ENCODE data around the gene MMRN1. TPM values are rescaled to one million over a fixed set of nuclear protein-coding genes. Genes with fewer than 3 reads are reported as not detected.
A peak's percentile ranks its signal among the peaks of the same experiment; 100 is the strongest.

Gene MMRN1
- total RNA-seq, 2 donors from 2014 or later: not detected

DNA sequence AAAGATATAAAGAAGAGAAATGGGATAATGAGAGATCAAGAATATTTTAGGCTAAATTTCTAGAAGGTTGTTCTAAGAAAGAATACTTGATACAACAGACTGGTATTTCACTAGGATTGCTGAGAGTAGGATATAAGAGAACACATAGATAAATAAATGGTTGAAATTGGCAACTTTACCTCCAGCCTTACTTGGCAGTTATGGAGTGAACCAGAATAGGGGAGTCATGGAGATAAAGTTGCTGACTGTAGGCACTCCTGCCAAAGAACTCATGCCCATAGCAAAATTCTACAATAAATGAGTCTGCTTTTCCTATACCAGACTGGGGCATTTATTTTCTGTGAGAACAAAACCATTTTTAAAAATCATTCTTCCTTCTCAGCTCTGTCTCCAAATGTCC lies 26.4 kb upstream of the MMRN1 start:
- TF ChIP-seq, protein P1, sequence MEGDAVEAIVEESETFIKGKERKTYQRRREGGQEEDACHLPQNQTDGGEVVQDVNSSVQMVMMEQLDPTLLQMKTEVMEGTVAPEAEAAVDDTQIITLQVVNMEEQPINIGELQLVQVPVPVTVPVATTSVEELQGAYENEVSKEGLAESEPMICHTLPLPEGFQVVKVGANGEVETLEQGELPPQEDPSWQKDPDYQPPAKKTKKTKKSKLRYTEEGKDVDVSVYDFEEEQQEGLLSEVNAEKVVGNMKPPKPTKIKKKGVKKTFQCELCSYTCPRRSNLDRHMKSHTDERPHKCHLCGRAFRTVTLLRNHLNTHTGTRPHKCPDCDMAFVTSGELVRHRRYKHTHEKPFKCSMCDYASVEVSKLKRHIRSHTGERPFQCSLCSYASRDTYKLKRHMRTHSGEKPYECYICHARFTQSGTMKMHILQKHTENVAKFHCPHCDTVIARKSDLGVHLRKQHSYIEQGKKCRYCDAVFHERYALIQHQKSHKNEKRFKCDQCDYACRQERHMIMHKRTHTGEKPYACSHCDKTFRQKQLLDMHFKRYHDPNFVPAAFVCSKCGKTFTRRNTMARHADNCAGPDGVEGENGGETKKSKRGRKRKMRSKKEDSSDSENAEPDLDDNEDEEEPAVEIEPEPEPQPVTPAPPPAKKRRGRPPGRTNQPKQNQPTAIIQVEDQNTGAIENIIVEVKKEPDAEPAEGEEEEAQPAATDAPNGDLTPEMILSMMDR (conservative IDR thresholded peaks at IDR 0.05): no peak
- H3K4me1 Mint-ChIP-seq: peaks cover 5% of the 10 kb centered on the region
- DNase-seq: no peak
- no peaks in the 10 kb centered on the region for H3K9me3 ChIP-seq (ENCODE audit: control insufficient read depth, low read length)
- H3K27me3 ChIP-seq (ENCODE audit: control insufficient read depth, insufficient read depth, low read length, poor library complexity, severe bottlenecking): no peaks in the 10 kb centered on the region
- H3K27me3 Mint-ChIP-seq (ENCODE audit: insufficient read depth): no peaks in the 10 kb centered on the region
- no peaks in the 10 kb centered on the region for H3K4me1 ChIP-seq (ENCODE audit: control insufficient read depth, insufficient read depth, low read length)
- no peaks in the 10 kb centered on the region for H3K36me3 Mint-ChIP-seq (ENCODE audit: low read depth)
- no peak overlapping the region for H3K27ac Mint-ChIP-seq
- H3K4me3 ChIP-seq (ENCODE audit: low read length): no peak overlapping the region
- H3K9me3 Mint-ChIP-seq: peaks cover 9% of the 10 kb centered on the region
- no peaks in the 10 kb centered on the region for H3K36me3 ChIP-seq (ENCODE audit: control insufficient read depth, insufficient read depth, low read length)
- no peak overlapping the region for H3K4me3 Mint-ChIP-seq
- no peak overlapping the region for H3K27ac ChIP-seq (ENCODE audit: low read depth, low read length)
- H3K9ac ChIP-seq (ENCODE audit: extremely low read depth, low read length, poor library complexity, severe bottlenecking): no peak overlapping the region

DNA sequence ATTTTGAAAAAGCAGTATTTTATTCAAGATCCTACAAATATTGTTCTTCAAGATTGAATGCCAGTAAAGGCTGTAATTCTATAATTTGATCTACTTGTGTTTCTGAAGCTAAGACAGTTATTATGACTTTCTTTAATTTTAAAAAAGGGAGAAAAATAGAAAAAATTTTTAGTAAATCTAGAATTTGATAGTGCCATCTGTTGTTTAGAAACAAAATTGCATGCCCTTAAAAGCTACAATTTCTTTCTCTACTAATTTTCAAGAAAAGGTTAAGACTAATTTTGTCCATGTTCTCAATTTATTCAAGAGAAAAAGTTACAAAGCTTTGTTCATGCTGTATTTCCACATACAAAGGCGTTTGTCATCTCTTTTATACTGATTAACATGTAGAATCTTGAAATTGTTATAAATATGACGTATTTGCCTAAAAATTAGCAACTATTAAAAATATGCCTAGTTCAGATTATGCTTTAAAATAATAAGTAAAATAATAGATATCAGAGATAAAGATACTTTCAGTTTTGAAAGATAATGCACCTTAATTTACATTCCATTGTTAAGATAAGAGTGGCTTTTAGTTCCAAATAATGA lies 25.6 kb upstream of the MMRN1 start:
- no peak for DNase-seq
- no peak overlapping the region for H3K4me3 ChIP-seq (ENCODE audit: low read length)
- H3K27ac ChIP-seq (ENCODE audit: low read depth, low read length): no peak overlapping the region
- H3K27me3 ChIP-seq (ENCODE audit: control insufficient read depth, insufficient read depth, low read length, poor library complexity, severe bottlenecking): no peaks in the 10 kb centered on the region
- no peak overlapping the region for H3K9ac ChIP-seq (ENCODE audit: extremely low read depth, low read length, poor library complexity, severe bottlenecking)
- Mint-ChIP-seq H3K9me3 (peaks cover 9% of the 10 kb centered on the region), H3K4me3 (no peak overlapping the region), H3K27me3 (ENCODE audit: insufficient read depth) (no peaks in the 10 kb centered on the region), H3K27ac (no peak overlapping the region), H3K36me3 (ENCODE audit: low read depth) (no peaks in the 10 kb centered on the region), H3K4me1 (peaks cover 5% of the 10 kb centered on the region)
- 17% methylated on average over 1 of the region's 2 CpGs; no CpG with 5 or more reads in 1 of the 2 experiments for WGBS, 2 experiments (ENCODE audit: insufficient coverage in 1 of 2, insufficient read length in 1 of 2)
- no peaks in the 10 kb centered on the region for H3K4me1 ChIP-seq (ENCODE audit: control insufficient read depth, insufficient read depth, low read length)
- H3K9me3 ChIP-seq (ENCODE audit: control insufficient read depth, low read length): no peaks in the 10 kb centered on the region
- H3K36me3 ChIP-seq (ENCODE audit: control insufficient read depth, insufficient read depth, low read length): no peaks in the 10 kb centered on the region
- TF ChIP-seq, protein P1 (conservative IDR thresholded peaks at IDR 0.05): peak; percentile 74

DNA sequence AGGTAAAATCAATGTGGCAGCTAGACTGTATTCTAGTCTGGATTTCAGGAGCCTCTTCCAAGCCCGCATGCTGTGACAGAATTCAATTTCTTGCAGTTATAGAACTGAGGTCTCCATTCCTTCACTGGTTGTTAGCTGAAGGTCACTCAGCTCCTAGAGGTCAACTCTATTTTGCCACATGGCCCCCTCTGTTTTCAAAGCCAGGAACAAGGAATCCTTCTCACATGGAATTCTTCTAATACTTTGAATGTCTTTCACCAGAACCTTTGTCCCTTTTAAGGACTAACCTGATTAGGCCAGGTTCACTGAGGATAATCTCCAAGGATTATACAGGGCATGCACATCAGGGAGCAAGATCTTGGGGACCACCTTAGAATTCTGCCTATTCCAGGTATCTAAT lies 23.4 kb upstream of the MMRN1 start:
- Histone ChIP-seq H3K27me3 (ENCODE audit: control insufficient read depth, insufficient read depth, low read length, poor library complexity, severe bottlenecking) (no peaks in the 10 kb centered on the region), H3K36me3 (ENCODE audit: control insufficient read depth, insufficient read depth, low read length) (no peaks in the 10 kb centered on the region), H3K27ac (ENCODE audit: low read depth, low read length) (no peak overlapping the region), H3K9me3 (ENCODE audit: control insufficient read depth, low read length) (no peaks in the 10 kb centered on the region), H3K4me3 (ENCODE audit: low read length) (no peak overlapping the region), H3K9ac (ENCODE audit: extremely low read depth, low read length, poor library complexity, severe bottlenecking) (no peak overlapping the region), H3K4me1 (ENCODE audit: control insufficient read depth, insufficient read depth, low read length) (no peaks in the 10 kb centered on the region)
- H3K4me1 Mint-ChIP-seq: peaks cover 5% of the 10 kb centered on the region
- no peak for DNase-seq
- 92 to 100% methylated on average over 1 of the region's 1 CpG for WGBS, 2 experiments (ENCODE audit: insufficient coverage in 1 of 2, insufficient read length in 1 of 2)
- TF ChIP-seq, protein P1 (conservative IDR thresholded peaks at IDR 0.05): no peak
- H3K36me3 Mint-ChIP-seq (ENCODE audit: low read depth): no peaks in the 10 kb centered on the region
- H3K27ac Mint-ChIP-seq: no peak overlapping the region
- peaks cover 7% of the 10 kb centered on the region for H3K9me3 Mint-ChIP-seq
- no peak overlapping the region for H3K4me3 Mint-ChIP-seq
- H3K27me3 Mint-ChIP-seq (ENCODE audit: insufficient read depth): no peaks in the 10 kb centered on the region

Measured in endodermal cell (in vitro differentiated cells).